Endothelial cell of hepatic sinusoid (primary cell): ENCODE data around the gene NME5.

Experiments used
- in situ Hi-C: cut with HindIII; loops from 2 replicates; pipeline ENCODE4 v1.10.0; 2017; ENCODE audit warnings: low sequenced_read_pairs

NME5 gene

GRCh38 chr5:138140268-138140667, 1.0 kb upstream of the NME5 start:
- in situ Hi-C loops = no loop called here

- in situ Hi-C loops = no loop called here
Measured at GRCh38 chr5:138139781-138140090, 508 bp upstream of the NME5 start.

- in situ Hi-C loops = no loop called here
Measured at GRCh38 chr5:138132543-138132942, 6.7 kb downstream of the NME5 start.

GRCh38 chr5:138129347-138129746, 9.9 kb downstream of the NME5 start:
- in situ Hi-C loops = loop anchor here (5.0 kb wide), 2 partner anchors 52 to 97 kb away; partner anchors contain the start of gene FAM13B

GRCh38 chr5:138128334-138128733, 10.9 kb downstream of the NME5 start:
- in situ Hi-C loops = loop anchor here (5.0 kb wide), 2 partner anchors 51 to 96 kb away; partner anchors contain the start of gene FAM13B

GRCh38 chr5:138115254-138115653, 24.0 kb downstream of the NME5 start:
- in situ Hi-C loops = no loop called here

- in situ Hi-C loops = no loop called here
Measured at GRCh38 chr5:138111937-138112336, 27.3 kb downstream of the NME5 start.

- in situ Hi-C loops = no loop called here
Measured at GRCh38 chr5:138111181-138111580, 28.0 kb downstream of the NME5 start.

GRCh38 chr5:138110266-138110963, 28.8 kb downstream of the NME5 start:
- in situ Hi-C loops = no loop called here

GRCh38 chr5:138109463-138110265, 29.6 kb downstream of the NME5 start:
- in situ Hi-C loops = no loop called here

GRCh38 chr5:138107213-138107612, 32.0 kb downstream of the NME5 start:
- in situ Hi-C loops = no loop called here

- in situ Hi-C loops = no loop called here
Measured at GRCh38 chr5:138105709-138106108, 33.5 kb downstream of the NME5 start.

- in situ Hi-C loops = no loop called here
Measured at GRCh38 chr5:138103319-138103637, 36.0 kb downstream of the NME5 start.

- in situ Hi-C loops = no loop called here
Measured at GRCh38 chr5:138102454-138103318, 36.5 kb downstream of the NME5 start.

- in situ Hi-C loops = no loop called here
Measured at GRCh38 chr5:138096997-138097828, 42.0 kb downstream of the NME5 start.

GRCh38 chr5:138096363-138096762, 42.9 kb downstream of the NME5 start:
- in situ Hi-C loops = no loop called here

GRCh38 chr5:138095100-138095907, 43.9 kb downstream of the NME5 start:
- in situ Hi-C loops = no loop called here

GRCh38 chr5:138093036-138093435, 46.2 kb downstream of the NME5 start:
- in situ Hi-C loops = no loop called here

- in situ Hi-C loops = no loop called here
Measured at GRCh38 chr5:138092301-138092700, 46.9 kb downstream of the NME5 start.

- in situ Hi-C loops = no loop called here
Measured at GRCh38 chr5:138091685-138092084, 47.5 kb downstream of the NME5 start.
